Stimulated activated CD8-positive, alpha-beta memory T cell treated with anti-CD3 and anti-CD28 coated beads, Interleukin-7, amount 100 ng/mL, for 4 hours (primary cell): Measurements from ENCODE around the gene WDFY4.

ENCODE experiments used
- DNase-seq, 2 donors: peaks; one replicate each; pipeline ENCODE4 v3.0.0-alpha.2; 2020; ENCODE audit warnings: low read depth in 2 of 2

WDFY4 gene

GRCh38 chr10:48814933-48815332 lies 130.3 kb downstream of the WDFY4 start:
- DNase-seq, result no peak

GRCh38 chr10:48817141-48817540 lies 132.5 kb downstream of the WDFY4 start:
- DNase-seq, result no peak

GRCh38 chr10:48818081-48818480 lies 133.4 kb downstream of the WDFY4 start:
- DNase-seq, result no peak

GRCh38 chr10:48818861-48819520 lies 134.3 kb downstream of the WDFY4 start:
- DNase-seq, result no peak

GRCh38 chr10:48819783-48820182 lies 135.1 kb downstream of the WDFY4 start:
- no peak for DNase-seq

GRCh38 chr10:48820231-48820630 lies 135.6 kb downstream of the WDFY4 start:
- DNase-seq, result no peak

- DNase-seq, result no peak
Measured at GRCh38 chr10:48820699-48821098, 136.0 kb downstream of the WDFY4 start.

- DNase-seq, result no peak
Measured at GRCh38 chr10:48821111-48821510, 136.4 kb downstream of the WDFY4 start.

GRCh38 chr10:48821692-48822091 lies 137.0 kb downstream of the WDFY4 start:
- DNase-seq, result no peak

- no peak for DNase-seq
Measured at GRCh38 chr10:48833674-48834073, 149.0 kb downstream of the WDFY4 start.

GRCh38 chr10:48834189-48834965 lies 149.7 kb downstream of the WDFY4 start:
- DNase-seq, result no peak

- no peak for DNase-seq
Measured at GRCh38 chr10:48835781-48836180, 151.1 kb downstream of the WDFY4 start.

- no peak for DNase-seq
Measured at GRCh38 chr10:48836605-48837004, 151.9 kb downstream of the WDFY4 start.

GRCh38 chr10:48838834-48839233 lies 154.2 kb downstream of the WDFY4 start:
- no peak for DNase-seq

- DNase-seq, result no peak
Measured at GRCh38 chr10:48839809-48840679, 155.4 kb downstream of the WDFY4 start.

- no peak for DNase-seq
Measured at GRCh38 chr10:48842231-48842630, 157.6 kb downstream of the WDFY4 start.

GRCh38 chr10:48843198-48843597 lies 158.5 kb downstream of the WDFY4 start:
- no peak for DNase-seq

GRCh38 chr10:48844616-48845015 lies 159.9 kb downstream of the WDFY4 start:
- DNase-seq, result no peak

GRCh38 chr10:48845512-48845911 lies 160.8 kb downstream of the WDFY4 start:
- no peak for DNase-seq

- no peak for DNase-seq
Measured at GRCh38 chr10:48847691-48848090, 163.0 kb downstream of the WDFY4 start.

- DNase-seq, result no peak
Measured at GRCh38 chr10:48856855-48857254, 172.2 kb downstream of the WDFY4 start.

- no peak for DNase-seq
Measured at GRCh38 chr10:48872234-48872633, 187.6 kb downstream of the WDFY4 start.
